AG10803 (cell line): ENCODE results near the gene C19orf67.
A peak's percentile ranks its signal among the peaks of the same experiment; 100 is the strongest.

Experiments used
- DNase-seq: peaks from one replicate; pipeline ENCODE4 v3.0.0; 2010; ENCODE audit warnings: low read depth
- H3K4me3 ChIP-seq: 2 replicates; pipeline ENCODE4 v1.5.1; 2011; ENCODE audit warnings: mild to moderate bottlenecking, low read length, control low read depth
- CTCF ChIP-seq: conservative IDR thresholded peaks from 2 replicates; pipeline ENCODE4 v1.5.1; 2011; ENCODE audit warnings: mild to moderate bottlenecking, low read length, control low read depth, inconsistent platforms

The C19orf67 gene

GRCh38 chr19:14085309-14085995 lies at the start of gene C19orf67:
TSS of gene C19orf67 (minus strand) at chr19:14085783. CDS start at chr19:14085627, 156 bp downstream.
- no peak for TF ChIP-seq CTCF
- no peak within 1 kb of the TSS for H3K4me3 ChIP-seq
- DNase-seq = no peak

GRCh38 chr19:14135355-14135754 lies 49.8 kb upstream of the C19orf67 start:
- DNase-seq = no peak
- peak overlapping the region; percentile 71 for H3K4me3 ChIP-seq
- TF ChIP-seq CTCF = no peak

GRCh38 chr19:14127929-14128509 lies 42.4 kb upstream of the C19orf67 start:
- TF ChIP-seq CTCF = no peak
- DNase-seq = peak; percentile 44
- no peak overlapping the region for H3K4me3 ChIP-seq

DNA sequence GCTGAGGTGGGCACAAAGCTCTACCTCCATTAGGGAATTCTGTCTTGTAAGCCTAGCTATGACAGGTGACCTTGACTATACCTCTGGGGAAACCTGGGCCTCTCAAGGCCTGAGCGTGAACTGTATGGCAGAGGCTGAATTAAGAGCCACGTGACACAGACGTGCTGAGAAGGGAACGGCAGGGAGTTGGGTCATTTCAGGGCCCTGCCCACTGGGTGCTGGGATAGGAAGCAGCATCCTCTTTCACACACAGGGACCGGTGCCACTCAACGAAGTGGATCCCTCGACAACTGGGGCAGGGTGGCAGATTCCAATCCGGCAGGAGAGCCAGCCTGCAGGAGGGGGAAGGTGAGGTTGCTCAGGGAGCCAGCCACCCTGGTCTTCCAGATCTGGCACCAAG lies 41.6 kb upstream of the C19orf67 start:
- DNase-seq = no peak
- H3K4me3 ChIP-seq = no peak overlapping the region
- TF ChIP-seq CTCF = no peak

DNA sequence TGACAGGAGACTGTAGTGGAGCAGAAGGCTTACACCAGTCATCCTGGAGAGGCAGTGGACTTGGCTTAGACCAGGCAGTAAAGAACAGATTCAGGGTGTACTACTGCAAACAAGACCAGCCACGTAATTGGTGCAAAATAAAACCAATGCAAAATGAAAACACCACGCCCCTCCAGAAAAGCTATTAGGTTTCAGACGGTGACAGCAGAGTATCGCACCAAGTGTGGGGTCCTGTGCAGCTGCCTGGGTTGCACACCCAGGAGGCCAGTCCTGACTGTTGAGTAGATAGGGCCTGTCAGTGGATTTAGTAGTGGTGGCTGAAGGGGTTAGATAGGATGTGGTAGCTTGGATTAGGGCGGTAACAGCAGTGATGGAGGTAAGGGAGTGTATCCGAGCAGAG lies 37.3 kb upstream of the C19orf67 start:
- TF ChIP-seq CTCF = no peak
- H3K4me3 ChIP-seq = no peak overlapping the region
- no peak for DNase-seq

DNA sequence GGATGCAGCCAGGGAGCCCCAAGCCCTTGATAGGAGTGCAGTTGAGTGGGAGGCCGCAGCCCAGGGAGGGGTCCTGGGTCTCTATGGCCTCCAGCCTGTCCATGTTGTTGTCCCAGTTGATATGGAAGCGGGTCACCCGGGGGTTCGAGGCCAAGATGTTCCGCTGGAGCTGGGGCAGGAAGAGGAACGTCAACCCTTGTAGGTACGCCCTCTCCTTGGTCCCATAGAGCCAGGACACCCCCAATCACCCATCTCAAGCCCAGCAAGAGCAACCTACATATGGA lies 34.9 kb upstream of the C19orf67 start:
- DNase-seq = no peak
- TF ChIP-seq CTCF = no peak
- H3K4me3 ChIP-seq = no peak overlapping the region

GRCh38 chr19:14119644-14120496 lies 34.3 kb upstream of the C19orf67 start:
- H3K4me3 ChIP-seq = no peak overlapping the region
- no peak for TF ChIP-seq CTCF
- no peak for DNase-seq
